Rectal smooth muscle tissue (tissue), 1 donor: ENCODE measurements around the gene KCNMB1.

Source experiments
- H3K27ac ChIP-seq: one replicate; pipeline ENCODE4 v1.7.0; 2013; ENCODE audit warnings: low read depth, low read length, inconsistent platforms
- H3K27me3 ChIP-seq: one replicate; pipeline ENCODE4 v1.7.0; 2013; ENCODE audit warnings: low read length; ENCODE audit not compliant: control insufficient read depth, insufficient read depth
- H3K36me3 ChIP-seq: one replicate; pipeline ENCODE4 v1.7.0; 2013; ENCODE audit warnings: low read length; ENCODE audit not compliant: control insufficient read depth, insufficient read depth
- H3K4me1 ChIP-seq: one replicate; pipeline ENCODE4 v1.7.0; 2013; ENCODE audit warnings: low read length; ENCODE audit not compliant: control insufficient read depth, insufficient read depth
- H3K4me3 ChIP-seq: one replicate; pipeline ENCODE4 v1.7.0; 2013; ENCODE audit warnings: low read length
- H3K9ac ChIP-seq: one replicate; pipeline ENCODE4 v1.7.0; 2013; ENCODE audit warnings: low read length

KCNMB1 gene

DNA sequence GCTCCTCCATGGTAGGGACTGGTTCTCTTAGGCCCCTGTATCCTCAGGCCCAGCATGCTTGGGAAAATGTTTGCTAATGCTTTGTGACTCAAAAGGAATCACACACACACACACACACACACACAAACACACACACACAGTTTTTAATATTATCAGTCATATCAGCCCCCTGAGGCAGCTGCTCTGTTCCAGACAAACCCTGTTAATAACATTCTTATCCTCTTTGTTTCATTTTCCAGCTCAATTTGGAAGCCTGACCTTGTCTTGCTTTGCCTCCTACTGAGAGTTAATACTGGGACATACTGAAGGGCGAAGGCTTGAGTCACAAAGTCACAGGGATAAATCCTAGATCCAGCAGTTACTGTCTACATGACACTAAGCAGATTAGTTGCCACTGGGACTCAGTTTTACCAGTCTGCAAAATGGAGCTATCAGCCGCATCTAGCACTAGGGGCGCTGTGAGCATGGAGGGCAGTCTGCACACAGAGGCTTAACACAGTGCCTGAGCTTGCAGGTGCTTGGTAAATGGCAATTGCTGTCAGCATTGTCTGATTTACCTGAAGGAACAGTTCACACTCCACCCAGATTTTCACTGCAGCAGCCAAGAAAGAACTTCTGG is 37.1 kb upstream of the KCNMB1 start:
- H3K36me3 ChIP-seq: no peaks in the 10 kb centered on the region
- H3K27me3 ChIP-seq: no peaks in the 10 kb centered on the region
- no peak overlapping the region for H3K9ac ChIP-seq
- H3K27ac ChIP-seq: no peak overlapping the region
- H3K4me1 ChIP-seq: no peaks in the 10 kb centered on the region
- H3K4me3 ChIP-seq: no peak overlapping the region

DNA sequence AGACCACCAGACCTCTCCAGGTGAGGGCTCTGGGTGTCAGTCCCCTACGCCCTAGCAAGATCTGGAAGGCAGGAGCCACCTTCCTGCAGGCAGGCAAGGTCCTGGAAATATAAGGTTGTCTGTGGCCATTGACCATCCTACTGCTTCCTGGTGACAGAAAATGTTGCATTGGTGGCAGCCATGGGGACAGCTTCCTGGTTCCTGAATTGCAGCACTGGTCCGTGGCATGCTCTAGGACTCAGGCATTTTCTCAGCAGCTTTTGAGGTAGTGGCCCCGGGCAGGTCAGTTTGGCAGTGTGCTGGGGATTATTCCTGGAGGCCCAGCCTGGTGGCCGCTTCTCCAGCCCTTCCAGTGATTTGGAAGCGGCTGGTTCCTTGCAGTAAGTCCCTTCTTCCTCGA is 36.6 kb upstream of the KCNMB1 start:
- Histone ChIP-seq H3K4me1 (no peaks in the 10 kb centered on the region), H3K4me3 (no peak overlapping the region), H3K9ac (no peak overlapping the region), H3K27me3 (no peaks in the 10 kb centered on the region), H3K36me3 (no peaks in the 10 kb centered on the region), H3K27ac (no peak overlapping the region)

- Histone ChIP-seq H3K9ac (no peak overlapping the region), H3K27ac (no peak overlapping the region), H3K4me1 (no peaks in the 10 kb centered on the region), H3K36me3 (no peaks in the 10 kb centered on the region), H3K4me3 (no peak overlapping the region), H3K27me3 (no peaks in the 10 kb centered on the region)
Observed at GRCh38 chr5:170424629-170425028, 35.5 kb upstream of the KCNMB1 start.

DNA sequence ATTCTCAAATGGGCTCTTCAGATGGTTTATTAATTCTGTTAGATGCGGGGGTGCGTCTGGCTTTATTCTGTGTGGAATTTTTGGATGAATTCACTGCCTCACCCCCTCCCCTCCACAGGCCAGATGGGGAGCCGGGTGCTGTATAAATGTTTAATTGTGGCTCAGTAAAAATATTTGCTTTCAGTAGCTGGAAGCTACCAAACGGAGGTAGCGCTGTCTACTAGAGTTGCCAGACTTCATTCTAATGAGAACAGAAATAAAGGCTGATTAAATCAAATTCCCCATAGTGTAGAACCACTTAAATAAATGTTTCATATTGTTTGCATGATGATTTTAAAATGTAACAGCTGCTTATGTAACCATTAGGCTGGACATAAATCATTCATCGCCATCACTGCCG is 34.5 kb upstream of the KCNMB1 start:
- Histone ChIP-seq H3K9ac (no peak overlapping the region), H3K4me1 (no peaks in the 10 kb centered on the region), H3K4me3 (no peak overlapping the region), H3K27ac (no peak overlapping the region), H3K27me3 (no peaks in the 10 kb centered on the region), H3K36me3 (no peaks in the 10 kb centered on the region)

GRCh38 chr5:170421826-170422225 is 32.7 kb upstream of the KCNMB1 start:
- no peak overlapping the region for H3K4me3 ChIP-seq
- no peaks in the 10 kb centered on the region for H3K36me3 ChIP-seq
- no peak overlapping the region for H3K9ac ChIP-seq
- H3K27ac ChIP-seq: no peak overlapping the region
- H3K4me1 ChIP-seq: no peaks in the 10 kb centered on the region
- no peaks in the 10 kb centered on the region for H3K27me3 ChIP-seq

DNA sequence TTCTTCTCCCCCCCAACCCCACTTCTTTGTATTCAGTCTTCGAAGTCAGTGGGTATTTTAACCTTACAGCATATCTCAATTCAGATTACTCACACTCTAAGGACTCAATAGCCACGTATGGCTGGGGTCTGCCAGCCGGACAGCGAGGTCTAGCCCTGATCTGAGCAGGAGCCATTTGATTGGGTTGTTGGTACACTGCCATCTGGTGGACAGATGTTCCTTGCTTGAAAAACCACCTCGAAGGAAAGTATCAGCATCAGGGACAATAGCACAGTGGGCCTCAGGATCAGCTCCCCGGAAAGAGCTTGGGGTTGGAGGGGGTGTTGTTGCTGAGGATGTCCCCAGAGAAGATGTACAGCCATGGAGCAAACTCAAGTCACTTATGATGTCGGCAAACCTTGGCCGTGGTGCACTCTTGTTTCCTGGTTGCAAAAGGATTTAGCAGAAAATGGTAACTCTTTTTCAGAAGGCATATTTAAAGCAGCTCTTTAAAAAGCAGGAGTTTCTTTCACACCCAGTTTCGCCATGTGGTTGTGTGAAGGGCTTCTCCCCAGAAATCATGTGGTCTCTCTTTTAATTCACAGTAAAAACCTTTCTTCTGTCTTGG is 31.7 kb upstream of the KCNMB1 start:
- Histone ChIP-seq H3K27ac (no peak overlapping the region), H3K4me3 (no peak overlapping the region), H3K9ac (no peak overlapping the region), H3K27me3 (no peaks in the 10 kb centered on the region), H3K4me1 (no peaks in the 10 kb centered on the region), H3K36me3 (no peaks in the 10 kb centered on the region)

GRCh38 chr5:170419643-170420042 is 30.5 kb upstream of the KCNMB1 start:
- Histone ChIP-seq H3K27ac (no peak overlapping the region), H3K9ac (no peak overlapping the region), H3K36me3 (no peaks in the 10 kb centered on the region), H3K4me1 (no peaks in the 10 kb centered on the region), H3K4me3 (no peak overlapping the region), H3K27me3 (no peaks in the 10 kb centered on the region)

DNA sequence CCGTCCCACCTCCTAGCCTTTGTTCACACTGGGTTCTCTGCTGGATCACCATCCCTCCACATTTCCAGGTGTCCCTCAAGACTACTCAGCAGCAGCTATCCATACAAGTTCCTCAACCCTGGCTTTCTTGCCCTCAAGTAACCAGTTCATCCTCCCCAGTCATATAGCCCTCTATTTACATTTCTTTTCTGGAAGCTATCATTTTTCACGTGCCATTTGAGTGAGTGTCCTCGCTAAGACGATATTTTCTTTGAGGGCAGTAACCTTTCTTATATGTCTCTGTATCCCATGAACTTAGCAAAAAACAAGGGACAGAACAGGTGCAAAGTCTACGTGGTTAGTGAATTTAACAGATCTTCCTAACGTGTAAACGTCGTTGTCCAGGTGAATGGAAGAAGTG is 29.6 kb upstream of the KCNMB1 start:
- Histone ChIP-seq H3K27me3 (no peaks in the 10 kb centered on the region), H3K4me1 (no peaks in the 10 kb centered on the region), H3K9ac (no peak overlapping the region), H3K36me3 (no peaks in the 10 kb centered on the region), H3K4me3 (no peak overlapping the region), H3K27ac (no peak overlapping the region)

DNA sequence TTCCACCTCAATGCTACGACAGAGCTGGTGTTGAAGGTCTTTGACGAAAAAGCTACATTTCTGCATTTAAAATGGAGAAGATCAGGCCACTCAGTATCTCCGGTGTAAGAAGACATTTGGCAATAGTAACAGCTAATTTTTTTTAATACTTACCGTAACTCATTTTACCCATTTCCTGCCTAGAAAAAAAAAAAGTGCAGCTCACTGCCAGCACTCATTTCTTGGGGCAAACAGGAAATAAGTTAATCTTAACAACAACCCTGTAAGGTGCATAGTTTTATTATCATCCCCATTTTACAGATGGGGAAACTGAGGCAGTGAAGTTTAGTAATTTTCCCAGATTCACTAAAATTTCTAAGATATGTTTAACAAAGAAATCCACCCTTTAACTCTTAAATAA is 27.4 kb upstream of the KCNMB1 start:
- Histone ChIP-seq H3K27me3 (no peaks in the 10 kb centered on the region), H3K9ac (no peak overlapping the region), H3K27ac (no peak overlapping the region), H3K4me1 (no peaks in the 10 kb centered on the region), H3K4me3 (no peak overlapping the region), H3K36me3 (no peaks in the 10 kb centered on the region)

- Histone ChIP-seq H3K27ac (no peak overlapping the region), H3K4me1 (no peaks in the 10 kb centered on the region), H3K27me3 (no peaks in the 10 kb centered on the region), H3K36me3 (no peaks in the 10 kb centered on the region), H3K9ac (no peak overlapping the region), H3K4me3 (no peak overlapping the region)
Observed at GRCh38 chr5:170414786-170415185, 25.6 kb upstream of the KCNMB1 start.

DNA sequence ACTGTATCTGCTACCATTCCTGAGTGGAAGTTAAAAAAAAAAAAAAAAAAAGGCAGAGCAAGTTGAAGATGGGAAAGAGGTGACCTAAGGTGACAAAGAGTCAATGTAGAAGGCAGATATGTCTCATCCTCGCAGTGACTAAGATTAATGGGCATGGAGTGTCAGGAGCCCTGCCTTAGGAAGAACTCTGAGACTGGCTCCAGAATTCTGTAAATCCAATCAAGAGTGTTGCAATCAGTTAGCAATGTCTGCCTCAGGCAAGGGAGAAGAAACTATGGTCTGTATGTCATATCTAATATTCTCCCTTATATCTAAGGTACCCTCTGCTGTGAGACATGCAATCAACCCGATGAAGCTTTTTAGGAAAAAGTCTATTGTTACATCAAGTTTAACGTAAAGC is 24.7 kb upstream of the KCNMB1 start:
- H3K4me3 ChIP-seq: no peak overlapping the region
- no peak overlapping the region for H3K9ac ChIP-seq
- H3K4me1 ChIP-seq: no peaks in the 10 kb centered on the region
- H3K27ac ChIP-seq: no peak overlapping the region
- H3K27me3 ChIP-seq: no peaks in the 10 kb centered on the region
- H3K36me3 ChIP-seq: no peaks in the 10 kb centered on the region

DNA sequence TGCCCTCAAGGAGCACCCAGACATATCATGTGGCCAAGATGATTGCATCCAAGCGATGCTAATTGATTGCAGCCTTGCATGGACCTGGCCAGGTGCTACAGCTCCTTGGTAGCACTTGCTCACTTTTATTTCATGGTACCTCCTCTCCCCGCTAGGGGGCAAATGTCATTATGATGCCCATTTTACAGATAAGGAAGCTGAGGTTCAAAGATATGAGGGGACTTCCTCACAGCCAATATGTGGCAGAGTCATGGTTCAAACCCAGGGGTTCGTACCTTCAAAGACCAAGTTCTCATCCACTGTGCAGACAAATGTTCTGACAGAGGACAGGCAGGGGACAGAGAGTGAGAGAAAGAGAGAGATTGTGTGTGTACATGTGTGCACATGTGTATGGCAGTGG is 21.9 kb upstream of the KCNMB1 start:
- no peaks in the 10 kb centered on the region for H3K27me3 ChIP-seq
- no peaks in the 10 kb centered on the region for H3K4me1 ChIP-seq
- H3K9ac ChIP-seq: no peak overlapping the region
- no peak overlapping the region for H3K4me3 ChIP-seq
- H3K36me3 ChIP-seq: peaks cover 2% of the 10 kb centered on the region
- H3K27ac ChIP-seq: no peak overlapping the region

GRCh38 chr5:170410401-170410800 is 21.2 kb upstream of the KCNMB1 start:
- H3K9ac ChIP-seq: no peak overlapping the region
- no peaks in the 10 kb centered on the region for H3K27me3 ChIP-seq
- no peak overlapping the region for H3K27ac ChIP-seq
- peaks cover 2% of the 10 kb centered on the region for H3K36me3 ChIP-seq
- no peak overlapping the region for H3K4me3 ChIP-seq
- H3K4me1 ChIP-seq: no peaks in the 10 kb centered on the region
